Peyer's patch (tissue), 4 donors: ENCODE data around the gene LILRB2. TPM values are rescaled to one million over a fixed set of nuclear protein-coding genes. Genes with fewer than 3 reads are reported as not detected.
A peak's percentile ranks its signal among the peaks of the same experiment; 100 is the strongest.

Source experiments
- DNase-seq, 3 donors: peaks; one replicate each; pipeline ENCODE4 v3.0.0-alpha.2; 2017 to 2019
- H3K27ac ChIP-seq, 4 donors: fragments of 200-600 bp; sonication (generic); one replicate each; pipeline ENCODE4 v1.5.1; 2016 to 2019
- H3K27me3 ChIP-seq, 2 donors: fragments of 200-600 bp; sonication (generic); one replicate each; pipeline ENCODE4 v1.5.1; 2019
- H3K36me3 ChIP-seq, 3 donors: fragments of 200-600 bp; sonication (generic); one replicate each; pipeline ENCODE4 v1.5.1; 2016 to 2019
- H3K4me1 ChIP-seq, 4 donors: fragments of 200-600 bp; sonication (generic); one replicate each; pipeline ENCODE4 v1.5.1; 2016 to 2019
- H3K4me3 ChIP-seq, 4 donors: fragments of 200-600 bp; sonication (generic); 1 replicate in 3 of 4; 2 replicates in 1 of 4; pipeline ENCODE4 v1.5.1; 2016 to 2019; ENCODE audit warnings: mild to moderate bottlenecking in 1 of 4
- H3K9me3 ChIP-seq, 4 donors: fragments of 200-600 bp; sonication (generic); one replicate each; pipeline ENCODE4 v1.5.1; 2016 to 2019; ENCODE audit warnings: mild to moderate bottlenecking in 1 of 4
- CTCF ChIP-seq, 6 experiments: fragments of 450-650 bp in 4 of 6; fragments of 200-600 bp in 2 of 6; sonication (generic) in 1 of 6; IDR thresholded peaks; one replicate each; pipeline ENCODE4 v1.5.1; 2017 to 2019; ENCODE audit warnings: antibody characterized with exemption in 6 of 6, mild to moderate bottlenecking in 3 of 6, moderate library complexity in 1 of 6
- POLR2A ChIP-seq, 2 donors: fragments of 450-650 bp; IDR thresholded peaks; one replicate each; pipeline ENCODE4 v1.5.1; 2017; ENCODE audit warnings: antibody characterized with exemption in 2 of 2, mild to moderate bottlenecking in 2 of 2, moderate library complexity in 2 of 2
- total RNA-seq, 4 donors: library from RNA; depleted of rRNA; stranded (reverse); fragments of >200 nt; gene quantifications; one replicate each; pipeline ENCODE4 v1.1.0, GENCODE V29; 2016

LILRB2 gene
- total RNA-seq, 4 donors from 2014 or later: 0.53 to 11.6 (median 1.6) TPM

GRCh38 chr19:54310543-54310942 lies 29.6 kb upstream of the LILRB2 start:
- Histone ChIP-seq H3K27me3 (no peaks in the 10 kb centered on the region), H3K4me3 (no peak overlapping the region), H3K27ac (no peak overlapping the region), H3K9me3 (no peaks in the 10 kb centered on the region), H3K4me1 (no peaks in the 10 kb centered on the region), H3K36me3 (no peaks in the 10 kb centered on the region)
- TF ChIP-seq POLR2A (IDR thresholded peaks at IDR 0.05): no peak
- no peak for DNase-seq

GRCh38 chr19:54309811-54310210 lies 28.9 kb upstream of the LILRB2 start:
- Histone ChIP-seq H3K4me1 (no peaks in the 10 kb centered on the region), H3K36me3 (no peaks in the 10 kb centered on the region), H3K9me3 (no peaks in the 10 kb centered on the region), H3K27me3 (no peaks in the 10 kb centered on the region), H3K4me3 (no peak overlapping the region), H3K27ac (no peak overlapping the region)
- DNase-seq: no peak
- TF ChIP-seq POLR2A (IDR thresholded peaks at IDR 0.05) (no peak), CTCF (IDR thresholded peaks at IDR 0.05) (no peak)

- Histone ChIP-seq H3K27ac (no peak overlapping the region), H3K4me1 (no peaks in the 10 kb centered on the region), H3K27me3 (no peaks in the 10 kb centered on the region), H3K4me3 (no peak overlapping the region), H3K9me3 (no peaks in the 10 kb centered on the region), H3K36me3 (no peaks in the 10 kb centered on the region)
- TF ChIP-seq CTCF (IDR thresholded peaks at IDR 0.05): no peak
- TF ChIP-seq POLR2A (IDR thresholded peaks at IDR 0.05): no peak
- DNase-seq: no peak
Measured at GRCh38 chr19:54307389-54308020, 26.6 kb upstream of the LILRB2 start.

GRCh38 chr19:54305141-54305540 lies 24.2 kb upstream of the LILRB2 start:
- Histone ChIP-seq H3K4me3 (no peak overlapping the region), H3K36me3 (no peaks in the 10 kb centered on the region), H3K27me3 (no peaks in the 10 kb centered on the region), H3K9me3 (no peaks in the 10 kb centered on the region), H3K27ac (no peak overlapping the region), H3K4me1 (no peaks in the 10 kb centered on the region)
- peak in 1 of 3 donors; percentile 7 for DNase-seq
- TF ChIP-seq POLR2A (IDR thresholded peaks at IDR 0.05) (no peak), CTCF (IDR thresholded peaks at IDR 0.05) (no peak)

- H3K36me3 ChIP-seq: no peaks in the 10 kb centered on the region
- H3K9me3 ChIP-seq: no peaks in the 10 kb centered on the region
- no peaks in the 10 kb centered on the region for H3K4me1 ChIP-seq
- no peak overlapping the region for H3K4me3 ChIP-seq
- DNase-seq: peak in 1 of 3 donors; percentile 8
- H3K27me3 ChIP-seq: no peaks in the 10 kb centered on the region
- H3K27ac ChIP-seq: no peak overlapping the region
- no peak for TF ChIP-seq POLR2A (IDR thresholded peaks at IDR 0.05)
- no peak for TF ChIP-seq CTCF (IDR thresholded peaks at IDR 0.05)
Measured at GRCh38 chr19:54302257-54302656, 21.3 kb upstream of the LILRB2 start.

GRCh38 chr19:54299515-54299914 lies 18.6 kb upstream of the LILRB2 start:
- Histone ChIP-seq H3K4me3 (no peak overlapping the region), H3K36me3 (no peaks in the 10 kb centered on the region), H3K27me3 (no peaks in the 10 kb centered on the region), H3K27ac (no peak overlapping the region), H3K9me3 (no peaks in the 10 kb centered on the region), H3K4me1 (no peaks in the 10 kb centered on the region)
- TF ChIP-seq CTCF (IDR thresholded peaks at IDR 0.05): no peak
- DNase-seq: no peak
